AG20443 (cell line): Measurements from ENCODE around the gene MAG.

Experiments used
- DNase-seq: peaks from one replicate; pipeline ENCODE4 v3.0.0; 2012; ENCODE audit warnings: low spot score, mixed read lengths

The MAG gene

GRCh38 chr19:35291916-35292315 is at the start of gene MAG:
Gene MAG (plus strand): TSS chr19:35292161. CDS start chr19:35295409, 3,248 bp downstream.
- no peak for DNase-seq

GRCh38 chr19:35246466-35247092 is 45.4 kb upstream of the MAG start:
- DNase-seq: no peak

GRCh38 chr19:35247526-35248309 is 44.2 kb upstream of the MAG start:
- peak; percentile 18 for DNase-seq

GRCh38 chr19:35248310-35249145 is 43.4 kb upstream of the MAG start, which contains the start of gene LSR:
Gene LSR (plus strand): TSS chr19:35249002. CDS start chr19:35249023, 21 bp downstream.
- DNase-seq: peak; percentile 18

GRCh38 chr19:35249146-35249847 is 42.7 kb upstream of the MAG start:
- peak; percentile 15 for DNase-seq

GRCh38 chr19:35249848-35250711 is 41.9 kb upstream of the MAG start:
- DNase-seq: peak; percentile 11

GRCh38 chr19:35251456-35251855 is 40.5 kb upstream of the MAG start:
- DNase-seq: peak; percentile 4

GRCh38 chr19:35253316-35254286 is 38.4 kb upstream of the MAG start:
- DNase-seq: peak; percentile 3

GRCh38 chr19:35254341-35255297 is 37.3 kb upstream of the MAG start:
- DNase-seq: peak; percentile 2

- DNase-seq: no peak
Observed at GRCh38 chr19:35256566-35256965, 35.4 kb upstream of the MAG start.

- DNase-seq: peak; percentile 4
Observed at GRCh38 chr19:35257113-35257461, 34.9 kb upstream of the MAG start.

GRCh38 chr19:35260694-35261304 is 31.2 kb upstream of the MAG start:
- DNase-seq: peak; percentile 5

- DNase-seq: peak; percentile 6
Observed at GRCh38 chr19:35261356-35262100, 30.4 kb upstream of the MAG start.

GRCh38 chr19:35262101-35262761 is 29.7 kb upstream of the MAG start:
- DNase-seq: peak; percentile 23

- peak; percentile 5 for DNase-seq
Observed at GRCh38 chr19:35264268-35265125, 27.5 kb upstream of the MAG start.
